HL-60/S4 treated with retinoic acid at 250 ng/mL for 4 days and 3 days (cell line): Measurements from ENCODE around the gene TMPRSS13.
"Not testable (repeated sequence)": the region's sequence is repeated elsewhere in the genome, so short reads cannot be mapped to it uniquely, and the experiment has no call there.

Experiments
- in situ Hi-C: fragments of 300-500 bp; cut with MboI; formaldehyde crosslinking; loops from 2 replicates; pipeline ENCODE4 v1.7.0; 2022; ENCODE audit warnings: low sequenced_read_pairs

Gene TMPRSS13

GRCh38 chr11:117875382-117876058 is 53.7 kb downstream of the TMPRSS13 start:
- in situ Hi-C loops: no loop called here

- in situ Hi-C loops: no loop called here
These were observed 54.3 kb downstream of the TMPRSS13 start for GRCh38 chr11:117874910-117875381.

DNA sequence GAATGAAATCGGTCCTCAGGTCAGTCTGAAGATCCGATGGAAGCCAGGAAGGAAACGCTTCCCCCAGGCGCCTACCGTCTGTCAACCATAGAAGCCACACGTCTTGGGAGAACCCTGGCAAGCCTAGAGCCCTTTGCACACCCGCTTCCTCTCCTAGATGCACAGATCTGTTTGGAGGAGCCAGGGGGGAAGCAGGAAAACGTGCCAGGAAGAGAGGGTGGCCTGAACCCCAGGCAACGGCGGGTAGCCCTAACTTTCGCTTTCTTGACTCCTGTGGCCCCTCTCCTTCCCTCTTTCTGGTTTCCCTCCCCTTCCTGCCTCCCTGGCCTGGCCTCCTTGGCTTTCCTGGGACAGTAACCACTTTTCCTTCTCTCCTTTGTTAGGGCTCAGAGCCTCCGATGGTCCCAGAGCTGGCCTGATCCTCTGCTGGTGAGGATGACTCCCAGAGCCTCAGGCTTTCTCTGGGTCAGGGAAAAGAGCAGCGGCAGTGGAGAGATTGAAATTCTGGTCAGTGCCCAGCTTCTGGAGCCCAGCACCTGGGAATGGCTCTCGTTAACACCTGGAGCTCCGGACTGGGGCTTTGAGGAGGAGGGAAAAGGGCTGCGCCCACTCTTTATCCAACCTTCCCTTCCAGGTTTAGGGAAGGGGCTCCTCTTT is 54.8 kb downstream of the TMPRSS13 start:
- in situ Hi-C loops: no loop called here

- in situ Hi-C loops: no loop called here
These were observed 55.4 kb downstream of the TMPRSS13 start for GRCh38 chr11:117873828-117874125.

DNA sequence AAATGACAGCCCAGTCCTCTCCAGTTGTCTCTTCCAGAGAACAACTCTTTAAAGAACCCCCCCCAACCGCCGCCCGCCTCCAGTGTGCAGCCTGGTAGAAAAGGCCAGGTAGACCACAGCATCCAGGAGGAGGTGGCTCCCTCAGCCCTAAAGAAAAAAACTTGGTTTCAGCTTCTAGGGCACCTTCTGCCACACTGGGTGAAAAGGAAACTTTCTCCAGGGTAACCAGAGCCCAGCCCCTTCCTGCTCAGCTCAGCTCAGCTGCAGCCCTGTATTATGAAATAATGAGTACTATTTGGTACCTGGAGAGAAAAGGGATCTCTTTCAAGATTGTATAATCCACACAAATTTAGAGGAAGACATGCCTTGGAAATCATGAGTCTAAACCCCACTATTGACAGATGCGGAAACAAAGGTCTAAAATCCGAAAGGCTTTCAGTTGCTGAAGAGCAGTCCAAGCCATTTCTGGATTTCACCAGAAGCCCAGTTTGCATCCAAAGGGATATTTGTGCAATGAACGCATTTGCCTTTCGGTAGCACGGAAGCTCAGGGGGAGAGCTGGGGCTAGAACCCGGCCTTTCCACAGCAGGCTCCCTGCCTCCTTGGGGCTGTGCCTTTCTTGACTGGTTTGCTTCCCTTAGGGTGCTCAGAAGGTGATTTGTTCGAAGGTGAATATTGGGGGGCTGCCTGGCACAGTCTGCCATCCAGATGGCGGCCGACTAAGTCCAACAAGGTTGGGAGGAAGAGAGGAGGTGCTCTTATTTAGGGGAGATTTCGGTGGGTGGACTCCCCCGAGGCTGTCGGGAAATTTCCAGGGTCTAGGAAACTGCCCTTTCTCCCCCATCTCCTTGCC is 56.0 kb downstream of the TMPRSS13 start:
- in situ Hi-C loops: no loop called here

DNA sequence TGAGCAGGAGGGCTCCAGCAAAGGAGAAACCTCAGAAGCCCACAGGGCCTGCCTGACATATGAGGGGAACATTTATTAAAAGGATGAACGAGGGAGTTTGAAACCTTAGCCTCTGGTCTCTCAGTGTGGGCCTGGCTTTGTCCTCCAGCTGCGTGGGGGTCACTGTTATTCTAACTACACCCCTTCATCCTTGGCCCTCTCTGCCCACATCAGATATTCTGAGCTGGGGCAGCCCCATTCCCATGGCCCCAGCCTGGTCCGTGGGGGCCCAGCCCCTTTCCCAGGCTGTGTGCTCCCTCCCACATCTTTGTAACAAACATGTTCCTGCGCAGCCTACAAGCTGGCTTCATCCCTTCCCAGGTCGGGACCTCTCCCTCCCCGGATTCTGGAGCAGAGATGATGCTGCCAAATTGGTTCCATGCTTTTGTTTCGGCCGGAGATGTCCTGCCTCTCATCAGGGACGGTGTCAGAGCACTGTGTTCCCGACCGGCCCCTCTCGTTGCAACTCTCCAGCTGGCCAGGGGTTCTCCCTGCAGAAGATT is 56.7 kb downstream of the TMPRSS13 start:
- in situ Hi-C loops: no loop called here

- in situ Hi-C loops: no loop called here
These were observed 57.4 kb downstream of the TMPRSS13 start for GRCh38 chr11:117871784-117872183.

GRCh38 chr11:117871160-117871559 is 58.0 kb downstream of the TMPRSS13 start:
- in situ Hi-C loops: no loop called here

DNA sequence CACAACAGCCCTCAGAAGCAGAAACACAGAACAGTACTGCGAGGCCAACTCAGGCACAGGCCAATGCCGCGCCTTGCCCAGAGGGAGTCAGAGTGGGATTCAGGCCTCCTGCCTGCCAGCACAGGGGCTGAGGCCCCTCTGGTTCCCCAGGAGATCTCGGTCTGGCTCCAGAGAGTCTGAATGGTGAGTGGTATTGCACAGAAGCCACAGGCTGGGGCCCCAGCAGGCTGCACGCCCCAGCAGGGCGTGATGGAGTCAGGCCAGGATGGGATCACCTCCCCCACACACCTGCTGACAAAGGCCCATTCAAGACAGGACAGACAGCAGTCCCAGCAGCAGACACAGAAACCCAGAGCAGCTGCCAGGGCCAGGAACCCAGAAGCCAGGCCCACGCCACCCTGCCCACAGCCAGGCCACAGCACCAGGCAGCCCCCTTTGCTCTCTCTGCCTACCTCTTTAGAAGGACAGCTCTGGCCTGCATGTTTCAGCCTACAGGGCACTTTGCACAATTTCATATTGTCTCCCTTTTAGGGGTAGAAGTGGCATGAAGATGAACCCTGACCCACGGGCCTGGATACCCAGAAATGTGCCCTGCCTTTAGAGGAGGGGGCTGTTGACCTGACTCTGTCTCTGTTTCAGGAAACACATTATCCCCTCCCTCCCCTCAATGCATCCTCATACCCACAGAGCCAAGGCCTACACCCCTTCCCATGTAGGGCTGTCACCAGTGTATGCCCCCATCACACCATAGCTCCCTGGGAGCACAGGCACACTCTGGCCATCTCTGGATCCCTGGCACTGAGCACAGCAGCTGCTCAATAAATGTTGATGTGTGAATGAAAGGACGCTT is 58.9 kb downstream of the TMPRSS13 start:
- in situ Hi-C loops: no loop called here

DNA sequence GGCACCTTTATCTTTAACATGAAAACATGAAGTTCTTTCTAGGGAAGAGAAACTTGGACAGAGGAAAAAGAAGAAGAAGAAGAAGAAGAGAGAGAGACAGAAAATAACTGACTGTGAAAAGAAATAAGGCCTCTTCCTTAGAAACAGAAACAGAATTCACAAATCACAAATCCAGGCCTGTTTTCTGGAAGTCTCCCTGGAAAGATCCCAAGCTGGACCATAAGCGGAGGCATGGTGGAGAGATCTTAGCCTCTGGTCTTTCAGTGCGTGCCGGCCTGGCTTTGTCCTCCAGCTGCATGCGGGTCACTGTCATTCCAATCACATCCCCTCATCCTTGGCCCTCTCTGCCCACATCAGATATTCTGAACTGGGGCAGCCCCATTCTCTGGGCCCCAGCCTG is 59.6 kb downstream of the TMPRSS13 start:
- in situ Hi-C loops: no loop called here

- in situ Hi-C loops: no loop called here
These were observed 60.2 kb downstream of the TMPRSS13 start for GRCh38 chr11:117868815-117869561.

DNA sequence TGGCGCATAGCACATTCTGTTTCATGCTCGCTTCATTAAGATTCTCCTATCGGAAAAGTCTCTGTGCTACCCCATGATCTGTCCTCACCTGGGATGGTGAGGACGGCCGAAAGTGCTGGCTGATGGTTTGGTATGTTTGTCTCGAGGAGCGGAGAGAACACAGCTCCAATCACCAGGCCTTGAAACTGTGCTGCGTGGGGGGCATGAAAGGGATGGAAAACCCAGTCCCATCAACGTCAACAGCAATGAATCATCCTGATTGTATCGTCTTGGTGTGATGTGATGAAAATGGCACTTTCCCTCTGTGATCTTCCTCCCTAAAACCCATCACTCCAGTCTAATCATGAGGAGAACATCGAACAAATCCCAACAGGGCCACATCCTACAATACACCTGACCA is 61.1 kb downstream of the TMPRSS13 start:
- in situ Hi-C loops: no loop called here

GRCh38 chr11:117866526-117866925 is 62.7 kb downstream of the TMPRSS13 start:
- in situ Hi-C loops: no loop called here

DNA sequence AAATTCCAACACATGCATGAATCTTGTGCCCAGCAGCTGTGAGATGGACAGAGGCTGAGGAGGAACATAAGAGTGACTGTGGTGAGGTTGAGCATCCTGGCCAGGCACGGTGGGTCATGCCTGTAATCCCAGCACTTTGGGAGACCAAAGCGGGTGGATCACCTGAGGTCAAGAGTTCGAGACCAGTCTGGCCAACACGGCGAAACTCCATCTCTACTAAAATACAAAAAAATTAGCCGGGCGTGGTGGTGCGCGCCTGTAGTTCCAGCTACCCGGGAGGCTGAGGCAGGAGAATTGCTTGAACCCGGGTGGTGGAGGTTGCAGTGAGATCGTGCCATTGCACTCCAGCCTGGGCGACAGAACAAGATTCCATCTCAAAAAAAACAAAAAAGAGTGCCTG is 63.7 kb downstream of the TMPRSS13 start:
- in situ Hi-C loops: not testable (repeated sequence)

DNA sequence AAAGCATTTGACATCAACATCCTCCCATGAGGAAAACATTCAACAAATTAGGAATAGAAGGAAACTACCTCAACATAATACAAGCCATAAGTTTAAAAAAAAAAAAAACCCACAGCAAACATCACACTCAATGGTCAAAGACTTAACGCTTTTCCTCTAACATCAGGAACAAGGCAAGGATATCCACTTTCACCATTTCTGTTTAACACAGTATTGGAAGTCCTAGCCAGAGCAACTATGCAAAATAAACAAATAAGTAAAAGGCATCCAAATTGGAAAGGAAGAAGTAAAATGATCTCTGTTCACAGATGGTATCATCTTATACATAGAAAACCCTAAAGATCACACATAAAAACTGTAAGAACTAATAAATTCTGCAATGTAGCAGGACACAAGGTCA is 65.8 kb downstream of the TMPRSS13 start:
- in situ Hi-C loops: no loop called here

DNA sequence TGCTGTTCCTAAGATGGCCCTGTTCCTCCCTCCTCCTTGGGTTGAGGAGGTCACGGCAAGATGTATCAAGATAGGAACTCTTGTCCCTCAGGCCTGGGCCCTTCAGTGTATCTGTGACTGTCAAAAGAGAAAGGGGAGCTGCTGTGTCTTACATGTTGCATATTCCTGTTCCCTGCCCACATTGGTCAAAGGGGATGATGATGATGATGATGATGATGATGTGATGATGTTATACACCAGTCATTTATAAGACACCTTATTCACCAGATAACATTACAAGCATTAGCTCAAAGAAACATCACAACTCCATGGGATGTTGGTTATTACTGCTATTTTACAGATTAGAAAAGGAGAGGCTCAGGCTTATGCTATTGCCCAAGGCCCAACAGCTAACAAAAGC is 66.4 kb downstream of the TMPRSS13 start:
- in situ Hi-C loops: no loop called here

DNA sequence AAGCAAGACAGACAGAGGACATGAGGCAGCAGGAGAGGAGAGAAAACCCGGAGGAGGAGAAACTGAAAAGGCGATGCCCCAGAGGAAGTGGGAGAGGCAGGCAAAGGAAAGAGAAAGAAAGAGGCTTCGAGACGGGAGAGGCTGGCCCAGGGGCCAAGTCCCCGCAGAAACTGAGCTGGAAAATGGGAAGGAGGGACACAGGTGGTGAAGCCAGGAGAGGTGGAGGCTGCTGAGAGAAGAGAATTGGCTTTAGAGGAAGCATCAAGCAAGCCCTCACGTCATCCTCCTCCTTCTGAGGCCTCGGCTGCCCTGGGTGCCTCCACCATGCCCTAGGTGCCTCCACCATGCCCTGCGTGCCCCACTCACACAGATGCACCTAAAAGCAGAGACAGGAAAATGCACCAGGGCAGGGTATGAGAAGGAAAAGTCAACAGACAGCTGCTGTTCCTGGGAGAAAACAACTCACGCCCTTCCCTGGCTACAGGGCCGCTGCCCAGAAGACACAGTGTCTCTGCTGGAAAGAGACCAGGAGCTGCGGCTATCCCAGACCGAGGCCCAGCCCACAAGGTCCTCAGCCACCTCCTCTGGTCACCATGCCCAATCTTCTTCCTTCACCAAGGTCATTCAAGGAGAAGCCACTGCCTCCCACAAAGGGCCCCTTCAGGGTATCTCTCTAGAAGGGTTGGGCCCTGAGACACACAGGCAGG is 67.0 kb downstream of the TMPRSS13 start:
- in situ Hi-C loops: no loop called here

DNA sequence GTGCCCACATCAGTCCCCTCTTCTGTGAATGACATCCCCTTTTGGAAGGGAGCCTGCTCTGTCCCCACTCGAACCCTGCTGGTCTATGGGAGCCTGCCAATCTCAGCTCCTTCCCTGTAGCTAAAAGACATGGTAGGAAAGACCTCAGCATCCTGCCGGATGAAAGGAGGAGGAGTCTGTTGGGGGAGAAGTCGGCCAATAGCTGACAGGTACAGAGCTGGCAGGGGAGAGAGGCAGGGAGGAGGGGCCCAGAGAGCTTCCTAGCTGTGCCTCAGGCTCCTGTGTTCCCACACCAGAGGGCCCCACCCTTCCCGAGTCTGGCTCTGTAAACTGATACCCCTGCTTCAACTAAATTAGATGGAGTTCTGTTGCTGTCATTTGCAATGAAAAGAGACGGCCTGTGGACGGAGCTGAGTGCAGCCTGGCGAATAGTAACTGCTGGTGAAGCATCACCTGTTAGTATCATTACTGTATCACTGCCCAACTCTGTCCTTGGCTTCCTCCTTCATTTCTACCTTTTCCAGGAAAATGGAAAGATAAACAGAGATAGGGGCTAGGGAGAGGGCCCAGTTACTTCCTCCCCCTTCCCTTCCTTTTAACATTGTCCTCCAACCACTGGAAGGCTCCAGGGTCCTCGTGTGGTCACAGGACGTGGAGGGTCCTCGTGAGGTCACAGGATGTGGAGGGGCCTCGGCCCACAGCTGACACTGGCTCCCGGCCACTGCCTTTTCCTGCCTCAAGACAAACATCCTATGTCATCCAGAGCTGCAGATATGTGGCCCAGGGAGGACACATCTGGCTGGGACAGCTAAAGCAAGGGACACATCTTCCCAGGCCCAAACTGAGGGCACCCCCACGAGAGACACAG is 67.8 kb downstream of the TMPRSS13 start:
- in situ Hi-C loops: no loop called here
